8988T (cell line): ENCODE results near the gene ARHGEF40.

Experiments used
- DNase-seq: peaks from one replicate; pipeline ENCODE4 v3.0.0; 2011

Gene ARHGEF40

GRCh38 chr14:21070083-21070609 is at the start of gene ARHGEF40:
Gene ARHGEF40, plus strand, starts transcription at chr14:21070304. Its CDS starts 93 bp downstream, at chr14:21070397.
- DNase-seq = no peak

DNA sequence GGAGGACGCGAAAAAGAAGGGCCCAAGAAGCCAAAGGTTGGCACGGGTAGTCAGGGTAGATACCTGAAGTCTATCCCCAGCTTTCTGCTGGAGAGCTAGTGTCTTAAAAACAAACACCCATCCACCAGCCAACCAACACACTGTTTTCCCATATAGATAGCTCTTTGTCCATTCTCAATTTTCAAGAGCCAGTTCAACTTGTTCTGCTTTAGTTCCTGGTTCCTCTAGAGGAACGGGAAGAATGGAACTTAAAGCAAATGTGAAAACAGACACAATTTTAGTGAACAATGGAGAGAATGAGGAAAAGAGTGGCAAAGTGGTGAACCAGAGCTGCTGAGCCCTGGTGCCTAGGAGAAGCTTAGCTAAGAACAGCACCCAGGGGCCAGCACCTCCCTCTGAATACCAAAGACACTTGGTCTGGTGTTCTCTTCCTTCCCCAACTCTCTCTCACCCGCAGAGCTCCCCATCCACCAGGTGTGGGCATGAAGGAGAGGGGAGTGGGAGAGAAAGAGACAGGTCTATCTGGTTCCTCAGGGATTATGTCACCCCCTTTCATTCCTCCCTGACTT is 49.0 kb upstream of the ARHGEF40 start:
- no peak for DNase-seq

- no peak for DNase-seq
These were observed 47.4 kb upstream of the ARHGEF40 start for GRCh38 chr14:21022686-21023085.

- no peak for DNase-seq
These were observed 46.9 kb upstream of the ARHGEF40 start for GRCh38 chr14:21023174-21023573.

GRCh38 chr14:21023817-21024584 is 46.1 kb upstream of the ARHGEF40 start:
- DNase-seq = no peak

DNA sequence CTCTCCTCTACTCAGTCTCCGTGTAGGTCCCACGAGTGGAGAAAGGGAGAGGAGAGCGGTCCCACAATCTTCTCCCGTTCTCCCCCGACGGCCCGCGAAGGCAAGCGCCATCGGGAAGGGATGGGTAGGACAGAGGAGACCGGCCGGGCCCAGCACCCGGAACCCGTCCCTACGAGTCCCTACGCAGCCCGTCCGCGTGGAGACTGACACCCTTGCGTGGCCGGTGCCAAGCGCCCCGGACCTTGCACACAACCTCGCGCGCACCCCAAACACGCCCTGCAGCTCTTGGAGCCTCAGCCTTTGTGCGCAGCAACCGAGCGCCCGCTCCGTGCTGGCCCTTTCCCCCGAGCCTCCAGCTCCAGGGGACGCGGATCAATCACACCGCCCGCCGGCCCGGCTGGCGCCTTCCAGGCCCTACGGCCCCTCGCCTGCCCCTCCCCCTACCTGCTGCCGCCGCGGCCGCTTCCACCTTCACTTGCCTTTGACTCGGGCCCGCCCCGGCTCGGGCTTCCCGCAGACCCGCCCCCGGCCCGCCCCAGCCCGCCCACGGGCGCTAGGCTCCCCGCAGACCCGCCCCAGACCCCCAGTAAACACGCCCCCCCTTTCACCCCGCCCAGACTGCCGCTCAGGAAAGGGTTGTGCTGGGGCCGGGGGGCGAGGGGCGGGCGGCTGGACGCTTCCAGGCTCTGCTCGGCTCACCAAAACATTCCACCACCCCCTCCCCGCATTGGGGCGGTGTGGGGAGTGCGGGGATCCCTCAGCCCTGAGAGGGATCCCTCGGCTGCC is 45.3 kb upstream of the ARHGEF40 start, which contains the start of gene NDRG2:
NDRG2 (minus strand) TSS at position 477 of the 786 bp plus-strand sequence. CDS start 1,746 bp downstream, outside the sequence.
- DNase-seq = peak; percentile 56

DNA sequence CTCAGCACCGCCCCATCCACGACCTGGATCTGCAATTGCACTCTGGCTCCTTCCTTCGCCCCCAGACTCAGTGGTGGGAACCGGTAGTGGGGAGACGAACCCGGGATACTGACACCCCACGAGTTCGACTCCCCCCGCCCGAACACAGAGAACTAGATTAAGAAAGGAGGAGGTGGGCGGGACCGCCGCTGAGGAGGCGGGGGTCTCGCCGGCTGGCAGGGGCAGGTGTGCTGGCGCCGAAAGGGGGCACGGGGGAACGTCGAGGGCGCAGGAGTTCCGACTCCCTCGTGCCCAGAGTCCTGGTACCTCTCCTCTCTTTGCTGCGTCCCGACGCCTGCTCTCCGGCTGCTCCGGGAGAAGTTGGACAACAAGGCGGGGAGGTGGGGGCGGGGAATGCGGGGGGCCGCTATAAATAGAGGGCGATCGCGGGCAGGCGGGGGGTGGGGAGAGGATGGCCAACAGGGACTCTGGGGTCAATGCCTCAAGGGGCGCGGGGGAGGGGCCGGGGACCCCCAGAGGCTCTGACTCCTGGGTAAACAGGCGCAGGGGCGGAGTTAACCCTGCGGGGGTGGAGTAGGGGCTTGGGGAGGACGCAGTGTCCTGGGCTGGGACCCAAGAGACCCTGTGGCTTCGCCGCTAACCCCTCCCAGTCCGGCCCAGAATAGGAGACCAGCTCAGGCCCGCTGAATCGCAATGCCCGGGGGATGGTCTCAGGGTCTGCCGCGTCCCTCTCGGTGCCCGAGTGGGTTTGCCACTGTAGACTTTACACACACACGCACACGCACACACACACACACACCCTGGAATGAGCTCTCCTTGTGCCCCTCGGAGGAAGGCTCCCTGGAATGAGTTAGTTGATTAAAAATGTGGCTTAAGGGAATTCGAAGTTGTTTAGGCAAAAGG is 44.5 kb upstream of the ARHGEF40 start:
- DNase-seq = no peak

DNA sequence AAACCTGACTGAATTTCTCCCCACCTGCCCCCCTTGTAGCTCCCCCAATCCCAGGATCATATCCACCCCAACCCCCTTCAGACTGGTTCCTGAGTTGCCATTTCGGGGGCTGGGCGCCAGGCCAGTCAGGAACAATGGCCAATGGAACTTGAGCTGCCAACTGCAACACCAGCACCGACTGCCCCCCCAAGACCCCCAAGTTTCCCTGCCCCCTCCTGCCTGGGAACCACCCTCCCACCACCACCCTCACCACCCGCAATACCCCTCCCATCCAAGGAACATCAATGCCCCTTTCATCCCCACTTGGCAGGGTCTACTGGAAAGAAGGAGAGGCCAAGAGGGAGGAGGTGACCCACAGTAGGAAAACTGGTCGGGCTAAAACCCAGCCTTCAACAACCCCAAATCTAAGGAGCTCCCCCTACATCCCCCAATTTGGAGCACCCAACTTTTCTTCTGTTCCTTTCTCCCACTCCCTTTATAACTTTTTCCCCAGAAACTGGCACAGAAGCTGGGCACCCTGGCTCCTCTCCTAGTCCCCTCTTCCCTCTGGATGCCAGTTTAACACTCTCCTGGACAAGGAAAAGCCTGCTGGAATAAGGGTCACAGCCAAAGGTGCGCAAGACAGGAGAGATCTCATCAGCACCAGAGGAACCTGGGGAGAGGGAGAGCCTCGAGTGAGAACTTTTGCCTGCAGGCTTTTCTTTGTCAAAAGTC is 43.7 kb upstream of the ARHGEF40 start:
- DNase-seq = no peak

- DNase-seq = no peak
These were observed 43.2 kb upstream of the ARHGEF40 start for GRCh38 chr14:21026988-21027315.

DNA sequence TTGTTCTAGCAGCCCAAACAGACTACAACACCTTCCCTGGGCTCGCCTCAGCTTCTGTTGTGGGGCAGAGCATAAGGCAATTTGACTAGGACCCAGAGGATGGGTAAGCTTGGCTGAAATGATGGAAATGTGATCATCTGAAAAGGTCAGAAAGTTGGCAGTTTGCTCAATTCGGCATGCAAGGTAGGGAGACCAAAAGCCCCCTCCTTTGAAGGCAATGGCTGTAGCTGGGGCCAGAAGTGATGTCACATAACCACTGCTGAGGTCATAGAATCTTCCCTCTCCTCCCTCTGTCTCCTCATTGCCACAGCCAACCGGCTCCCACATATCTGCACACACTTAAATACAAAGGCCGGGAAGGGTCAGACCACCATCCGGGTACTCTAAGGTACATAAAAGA is 40.2 kb upstream of the ARHGEF40 start, which contains the start of gene TPPP2:
TPPP2 (plus strand) TSS at position 301 of the 400 bp plus-strand sequence. CDS start 365 bp downstream, outside the sequence.
- no peak for DNase-seq

- DNase-seq = no peak
These were observed 39.6 kb upstream of the ARHGEF40 start for GRCh38 chr14:21030531-21030930.

GRCh38 chr14:21032326-21033132 is 37.6 kb upstream of the ARHGEF40 start:
- no peak for DNase-seq

DNA sequence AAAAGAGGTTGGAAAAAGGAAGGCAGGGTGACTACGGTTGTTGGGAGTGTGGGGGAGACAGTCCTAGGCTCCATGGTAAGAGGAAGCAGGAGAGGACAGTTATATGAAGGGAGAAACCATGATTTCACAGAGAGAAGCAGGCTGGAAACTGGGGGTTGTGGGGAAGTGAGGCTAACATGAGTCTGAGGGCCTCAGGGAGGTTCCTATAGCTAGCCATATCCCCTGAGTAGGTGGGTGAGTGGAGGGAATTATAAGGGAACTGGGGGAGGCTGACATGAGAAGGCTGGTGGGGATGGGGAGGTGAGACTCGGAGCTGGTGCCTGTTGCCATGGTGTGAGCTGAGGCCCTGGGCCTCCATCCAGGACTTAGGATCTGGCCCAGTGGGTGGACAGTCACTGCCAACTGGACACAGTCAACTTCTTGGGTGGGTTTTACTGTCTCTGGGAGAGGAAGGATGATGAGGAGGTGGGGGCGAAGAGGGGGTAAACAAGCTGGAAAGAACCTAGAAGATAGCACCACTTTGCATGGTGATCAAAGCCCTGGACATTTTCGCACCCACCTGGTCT is 36.9 kb upstream of the ARHGEF40 start:
- no peak for DNase-seq

DNA sequence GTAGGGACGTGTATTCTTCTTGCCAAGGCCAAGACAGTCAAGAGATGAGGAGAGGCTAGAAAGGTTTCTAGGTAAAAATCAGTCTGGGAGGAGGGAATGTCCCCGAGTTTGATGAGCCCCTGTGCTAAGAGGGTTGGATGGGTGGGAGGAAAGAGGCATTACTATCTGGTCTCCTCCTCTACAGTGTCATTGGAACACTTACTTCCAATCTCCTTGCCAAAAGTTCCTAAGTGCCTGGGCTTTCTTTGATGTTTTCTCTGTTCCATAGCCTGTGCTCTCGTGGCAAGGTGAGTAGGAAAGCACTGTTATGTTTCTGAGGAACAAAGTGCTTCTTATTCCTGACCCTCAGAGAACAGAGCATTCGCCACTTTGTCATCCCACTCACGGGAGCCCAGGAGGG is 35.4 kb upstream of the ARHGEF40 start, which contains the start of gene RNASE13:
RNASE13 (minus strand) TSS at position 101 of the 400 bp plus-strand sequence. CDS start 519 bp downstream, outside the sequence.
- DNase-seq = no peak

DNA sequence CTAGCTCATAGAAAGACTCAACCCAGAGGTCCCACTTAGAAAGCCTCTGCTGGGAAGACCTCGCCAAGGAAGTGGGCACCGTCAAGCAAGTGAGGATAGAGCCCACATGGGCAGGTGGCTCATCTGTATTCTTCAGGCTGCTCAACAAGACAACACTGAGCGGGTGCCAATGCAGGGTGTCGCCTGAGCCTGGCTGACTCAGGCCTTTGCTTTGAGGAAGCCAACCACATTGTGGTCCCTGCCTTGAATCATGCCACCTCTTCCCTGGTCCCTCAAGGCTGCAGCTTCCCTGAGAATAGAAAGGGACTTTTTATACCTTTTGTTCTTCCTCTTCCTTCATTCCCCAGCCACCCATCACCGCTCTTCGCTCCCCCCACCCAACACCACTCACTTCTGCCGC is 33.4 kb upstream of the ARHGEF40 start:
- no peak for DNase-seq

DNA sequence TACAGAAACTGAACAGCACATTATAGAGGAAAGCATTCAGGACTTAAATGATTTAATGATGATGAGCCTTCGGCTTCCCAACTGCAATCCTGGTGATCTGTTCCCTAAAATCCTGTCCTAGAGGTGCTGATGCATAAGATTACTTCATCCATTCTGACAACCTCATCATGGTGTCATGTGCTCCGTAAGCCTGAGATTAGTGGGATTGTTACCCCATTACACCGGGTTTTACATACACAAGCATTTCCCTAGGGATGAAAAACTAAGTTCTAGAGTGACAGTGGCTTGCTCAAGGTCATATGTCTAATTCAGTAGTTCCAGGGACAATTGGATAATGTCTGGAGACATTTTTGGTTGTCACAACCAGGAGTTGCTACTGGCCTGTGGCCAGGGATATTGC is 32.9 kb upstream of the ARHGEF40 start:
- no peak for DNase-seq

DNA sequence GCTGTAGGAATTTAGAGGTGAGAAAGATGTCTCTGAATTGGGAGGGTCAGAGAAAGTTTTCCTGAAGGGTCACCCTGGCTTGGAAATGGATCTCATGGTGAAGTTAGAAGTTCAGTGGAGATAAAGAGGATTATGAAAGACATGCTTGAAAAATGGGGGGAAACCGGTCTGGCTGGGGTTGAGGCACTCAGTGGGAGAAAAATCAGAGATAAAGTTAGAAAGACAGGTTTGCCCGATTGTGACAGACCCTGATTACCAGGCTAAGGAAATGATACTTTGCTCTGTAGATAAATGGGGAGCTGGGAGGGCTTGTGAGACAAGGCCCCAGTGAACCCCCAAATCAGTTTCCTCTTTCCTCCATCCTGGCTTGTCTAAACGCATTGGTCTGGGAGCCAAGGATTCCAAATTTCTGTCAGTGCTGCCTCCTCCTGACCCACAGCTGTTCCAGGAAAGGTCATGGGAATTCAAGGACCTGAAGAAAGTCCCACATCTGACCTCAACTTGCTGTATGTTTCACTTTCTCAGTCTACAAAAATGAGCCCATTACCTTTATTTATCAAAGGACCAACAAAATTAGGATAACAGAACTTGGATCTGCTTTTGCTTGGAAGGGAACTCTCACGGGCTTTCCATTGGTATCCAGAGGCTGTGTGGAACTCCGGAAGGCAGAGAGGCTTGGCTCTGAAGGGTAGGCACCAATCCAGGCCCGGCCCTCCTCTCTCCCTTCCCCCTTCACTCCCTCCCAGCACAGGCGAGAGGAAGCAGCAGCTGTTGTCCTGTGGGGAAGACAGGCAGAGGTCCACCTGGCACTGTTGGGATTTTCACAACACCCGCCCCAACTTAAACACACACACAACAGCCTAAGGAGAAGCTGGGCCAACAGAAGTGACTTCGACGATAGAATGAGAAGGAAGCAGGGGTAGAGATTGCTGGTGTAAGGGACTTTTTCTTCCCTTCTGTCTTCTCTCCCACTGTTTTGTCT is 31.4 kb upstream of the ARHGEF40 start:
- DNase-seq = no peak

GRCh38 chr14:21039585-21040369 is 30.3 kb upstream of the ARHGEF40 start:
- DNase-seq = no peak
